GM12891 (cell line): Measurements from ENCODE around the gene KASH5.

Experiments used
- PAX5 ChIP-seq: IDR thresholded peaks from 2 replicates; pipeline ENCODE4 v1.6.1; 2011; ENCODE audit warnings: low read length, moderate library complexity, mild to moderate bottlenecking; ENCODE audit not compliant: insufficient read depth, severe bottlenecking
- POLR2A ChIP-seq: IDR thresholded peaks from 2 replicates; pipeline ENCODE4 v1.6.1; 2011; ENCODE audit warnings: low read depth, low read length, control low read depth
- POLR2AphosphoS5 ChIP-seq: IDR thresholded peaks from 2 replicates; pipeline ENCODE4 v1.6.1; 2011; ENCODE audit warnings: low read depth, low read length, control low read depth
- POU2F2 ChIP-seq: IDR thresholded peaks from 2 replicates; pipeline ENCODE4 v1.6.1; 2011; ENCODE audit warnings: low read depth, mild to moderate bottlenecking, control low read depth, low read length, moderate library complexity
- SPI1 ChIP-seq: IDR thresholded peaks from 2 replicates; pipeline ENCODE4 v1.6.1; 2011; ENCODE audit warnings: low read depth, low read length, control low read depth
- TAF1 ChIP-seq: IDR thresholded peaks from 2 replicates; pipeline ENCODE4 v1.6.1; 2011; ENCODE audit warnings: low read depth, low read length, control low read depth

GRCh38 chr19:49356382-49356781 lies 31.7 kb upstream of the KASH5 start:
- TF ChIP-seq POLR2A (no peak), POLR2AphosphoS5 (no peak), SPI1 (no peak), PAX5 (no peak), TAF1 (no peak), POU2F2 (no peak)
